Uterus (tissue), 2 donors: ENCODE results near the gene CD28.

Source experiments
- CTCF ChIP-seq, 4 experiments: fragments of 200-600 bp in 2 of 4; fragments of 450-650 bp in 2 of 4; sonication (generic) in 2 of 4; IDR thresholded peaks; one replicate each; pipeline ENCODE4 v1.5.1; 2016 to 2019; ENCODE audit warnings: antibody characterized with exemption in 4 of 4, mild to moderate bottlenecking in 2 of 4, moderate library complexity in 1 of 4
- POLR2A ChIP-seq, 2 donors: fragments of 450-650 bp; IDR thresholded peaks; one replicate each; pipeline ENCODE4 v1.6.1; 2016; ENCODE audit warnings: antibody characterized with exemption in 2 of 2, mild to moderate bottlenecking in 1 of 2, moderate library complexity in 1 of 2

GRCh38 chr2:203705178-203705577 is 1.3 kb upstream of the CD28 start:
- no peak for TF ChIP-seq CTCF (IDR thresholded peaks at IDR 0.05)
- TF ChIP-seq POLR2A (IDR thresholded peaks at IDR 0.05): no peak
